HepG2 (cell line): ENCODE data around the gene CEBPG. TPM values are rescaled to one million over a fixed set of nuclear protein-coding genes. Genes with fewer than 3 reads are reported as not detected.
A peak's percentile ranks its signal among the peaks of the same experiment; 100 is the strongest.

ENCODE experiments used
- ASH2L ChIP-seq: fragments of 300-600, 200-600 bp; sonication (generic); IDR thresholded peaks from 2 replicates; pipeline ENCODE4 v1.7.0; 2017; ENCODE audit warnings: low read depth, mild to moderate bottlenecking, moderate library complexity, mixed read lengths, low read length; ENCODE audit not compliant: insufficient read length
- CCAR2 ChIP-seq: fragments of 200-400 bp; formaldehyde crosslinking; optimal IDR thresholded peaks from 2 replicates; pipeline ENCODE3; 2018; ENCODE audit warnings: low read depth, mild to moderate bottlenecking, low read length, moderate library complexity
- EEA1 ChIP-seq: sonication (generic); formaldehyde crosslinking; IDR thresholded peaks from 2 replicates; pipeline ENCODE4 v1.5.1; 2020; ENCODE audit warnings: mild to moderate bottlenecking, missing genetic modification reagents, borderline replicate concordance
- HNRNPL ChIP-seq: fragments of 200-400 bp; formaldehyde crosslinking; IDR thresholded peaks from 2 replicates; pipeline ENCODE4 v1.6.1; 2017; ENCODE audit warnings: mild to moderate bottlenecking, low read depth, low read length
- HNRNPLL ChIP-seq: fragments of 200-400 bp; formaldehyde crosslinking; IDR thresholded peaks from 2 replicates; pipeline ENCODE4 v1.6.1; 2017; ENCODE audit warnings: mild to moderate bottlenecking, low read depth, low read length; ENCODE audit not compliant: poor library complexity, severe bottlenecking
- ISL2 ChIP-seq: sonication (generic); formaldehyde crosslinking; IDR thresholded peaks from 2 replicates; pipeline ENCODE4 v1.5.0; 2020; ENCODE audit warnings: missing genetic modification reagents
- JUNB ChIP-seq: sonication (generic); formaldehyde crosslinking; IDR thresholded peaks from 2 replicates; pipeline ENCODE4 v1.8.0; 2022; ENCODE audit warnings: missing genetic modification reagents, mild to moderate bottlenecking, borderline replicate concordance
- KDM2A ChIP-seq: sonication (generic); formaldehyde crosslinking; IDR thresholded peaks from 2 replicates; pipeline ENCODE4 v1.4.0; 2020; ENCODE audit warnings: low read depth, missing genetic modification reagents, borderline replicate concordance
- SCMH1 ChIP-seq: sonication (generic); formaldehyde crosslinking; IDR thresholded peaks from 2 replicates; pipeline ENCODE4 v1.9.0; 2021; ENCODE audit warnings: missing genetic modification reagents, mild to moderate bottlenecking, borderline replicate concordance
- SIN3B ChIP-seq: fragments of 150-350 bp; IDR thresholded peaks from 2 replicates; pipeline ENCODE4 v1.6.1; 2014; ENCODE audit warnings: low read length
- SMYD3 ChIP-seq: sonication (generic); formaldehyde crosslinking; IDR thresholded peaks from 2 replicates; pipeline ENCODE4 v1.8.1; 2023; ENCODE audit warnings: mild to moderate bottlenecking, missing genetic modification reagents
- SRY ChIP-seq: sonication (generic); formaldehyde crosslinking; IDR thresholded peaks from 2 replicates; pipeline ENCODE4 v1.8.0; 2022; ENCODE audit warnings: mild to moderate bottlenecking, missing genetic modification reagents
- SYNCRIP ChIP-seq: fragments of 200-400 bp; formaldehyde crosslinking; IDR thresholded peaks from 2 replicates; pipeline ENCODE4 v1.6.1; 2018; ENCODE audit warnings: mild to moderate bottlenecking, low read depth, low read length; ENCODE audit not compliant: insufficient read depth
- TCF7 ChIP-seq: sonication (generic); IDR thresholded peaks from 2 replicates; pipeline ENCODE4 v1.6.1; 2016; ENCODE audit warnings: antibody characterized with exemption, low read depth
- ZNF331 ChIP-seq: sonication (generic); formaldehyde crosslinking; IDR thresholded peaks from 2 replicates; pipeline ENCODE4 v1.4.0; 2020; ENCODE audit warnings: missing genetic modification reagents
- ZNF432 ChIP-seq: sonication (generic); formaldehyde crosslinking; IDR thresholded peaks from 2 replicates; pipeline ENCODE4 v1.5.0; 2020; ENCODE audit warnings: missing genetic modification reagents, mild to moderate bottlenecking, borderline replicate concordance
- ZNF557 ChIP-seq: sonication (generic); formaldehyde crosslinking; IDR thresholded peaks from 2 replicates; pipeline ENCODE4 v1.4.0; 2020; ENCODE audit warnings: missing genetic modification reagents
- ZNF816 ChIP-seq: sonication (generic); formaldehyde crosslinking; IDR thresholded peaks from 2 replicates; pipeline ENCODE4 v1.8.0; 2022; ENCODE audit warnings: missing genetic modification reagents, mild to moderate bottlenecking, borderline replicate concordance
- ZSCAN21 ChIP-seq: sonication (generic); formaldehyde crosslinking; IDR thresholded peaks from 2 replicates; pipeline ENCODE4 v1.8.0; 2022; ENCODE audit warnings: mild to moderate bottlenecking, missing genetic modification reagents, moderate library complexity, borderline replicate concordance
- polyA plus RNA-seq, 8 experiments: library from polyadenylated mRNA; depleted of rRNA in 3 of 8; stranded (reverse) in 7 of 8; unstranded in 1 of 8; fragments of >200 nt; fragmentation: Illumina TruSeq in 4 of 8; extraction: Trizol in 4 of 8; gene quantifications; 2 replicates each; pipeline versions ENCODE4 v1.2.1 to v1.2.3, GENCODE V29; 2011 to 2016; ENCODE audit warnings: low read depth in 4 of 8, missing spikeins in 1 of 8, mixed read lengths in 1 of 8; ENCODE audit not compliant: insufficient read depth in 1 of 8
- total RNA-seq, 5 experiments: library from RNA; depleted of rRNA; stranded (reverse); fragments of >200 nt; fragmentation: Illumina TruSeq; extraction: Trizol; gene quantifications; 2 replicates each; pipeline ENCODE4 v1.2.3, GENCODE V29; 2016; ENCODE audit warnings: low read depth in 1 of 5
- TF ChIP-seq, protein P1 (sequence below): sonication (generic); formaldehyde crosslinking; IDR thresholded peaks from 2 replicates; pipeline ENCODE4 v1.4.0; 2020; ENCODE audit warnings: missing genetic modification reagents; ENCODE audit errors: not compliant biosample characterization
- TF ChIP-seq, protein P2 (sequence below): sonication (generic); formaldehyde crosslinking; IDR thresholded peaks from 2 replicates; pipeline ENCODE4 v1.5.0; 2020; ENCODE audit warnings: mild to moderate bottlenecking, missing genetic modification reagents
- TF ChIP-seq, protein P3 (sequence below): sonication (generic); formaldehyde crosslinking; IDR thresholded peaks from 2 replicates; pipeline ENCODE4 v1.5.0; 2020; ENCODE audit warnings: missing genetic modification reagents

CEBPG gene
- total and polyA plus RNA-seq, 2 of the 13 experiments (the other 11 are each of a cell fraction or from before 2014, with no cell fraction given) = 25.7 to 34.3 TPM

DNA sequence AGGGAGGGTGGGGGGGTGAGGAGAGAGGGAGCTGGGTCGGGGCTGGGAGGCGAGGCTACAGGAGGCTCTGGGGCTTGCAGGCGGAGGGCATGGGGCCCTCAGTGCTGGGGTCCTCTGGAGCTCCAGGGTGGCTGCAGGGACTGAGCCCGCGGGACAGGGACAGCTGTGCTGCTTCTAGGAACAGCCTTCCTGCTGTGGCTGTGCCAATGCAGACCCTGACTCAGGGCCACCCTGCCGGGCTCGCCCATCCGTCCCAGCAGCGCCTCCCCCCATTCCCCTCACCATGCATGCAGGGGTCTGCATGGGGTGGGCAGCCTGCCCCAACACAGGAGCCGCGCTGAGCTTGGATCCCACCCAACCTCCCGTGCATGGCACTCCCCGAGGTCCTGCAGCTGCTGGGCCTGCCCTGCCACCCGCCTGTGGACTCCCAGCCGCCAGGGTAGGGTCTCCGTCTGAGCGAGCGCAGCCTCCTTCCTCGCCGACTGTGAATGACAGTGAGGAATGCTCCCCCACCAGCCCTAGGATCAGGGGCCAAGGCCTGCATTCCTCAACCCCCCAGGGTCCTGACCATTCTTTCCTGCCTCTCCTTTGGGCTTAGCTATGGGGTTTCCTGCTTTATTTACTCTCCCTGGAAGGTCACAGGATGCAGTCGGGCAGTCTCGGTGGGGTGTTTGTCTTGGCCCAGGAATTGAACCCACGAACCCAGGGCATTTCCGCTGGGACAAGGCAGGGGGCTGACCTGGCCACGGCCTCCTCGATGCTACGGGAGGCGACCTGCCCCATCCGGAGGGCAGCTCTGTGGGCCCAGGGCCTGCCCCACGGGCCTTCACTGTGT is 23.4 kb downstream of the CEBPG start (continued):
- TF ChIP-seq ZNF331 (CRISPR knock-in tag) = peak; percentile 93
- no peak; the same call in 1 of the 2 replicates for TF ChIP-seq ZNF557 (CRISPR knock-in tag)
- TF ChIP-seq JUNB = peak; percentile 23; the same call in 1 of the 2 replicates
- TF ChIP-seq ZNF816 (CRISPR knock-in tag) = no peak
- no peak for TF ChIP-seq CCAR2
- no peak for TF ChIP-seq SCMH1 (CRISPR knock-in tag)
- no peak for TF ChIP-seq ASH2L
- TF ChIP-seq ZSCAN21 (CRISPR knock-in tag) = no peak; the same call in 1 of the 2 replicates
- TF ChIP-seq, protein P1, sequence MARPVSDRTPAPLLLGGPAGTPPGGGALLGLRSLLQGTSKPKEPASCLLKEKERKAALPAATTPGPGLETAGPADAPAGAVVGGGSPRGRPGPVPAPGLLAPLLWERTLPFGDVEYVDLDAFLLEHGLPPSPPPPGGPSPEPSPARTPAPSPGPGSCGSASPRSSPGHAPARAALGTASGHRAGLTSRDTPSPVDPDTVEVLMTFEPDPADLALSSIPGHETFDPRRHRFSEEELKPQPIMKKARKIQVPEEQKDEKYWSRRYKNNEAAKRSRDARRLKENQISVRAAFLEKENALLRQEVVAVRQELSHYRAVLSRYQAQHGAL (CRISPR knock-in tag) = no peak
- no peak for TF ChIP-seq SMYD3 (CRISPR knock-in tag)
- 0 out of 2 replicates have a peak, but pooled peaks have one; percentile 53 for TF ChIP-seq HNRNPL
- TF ChIP-seq, protein P2, sequence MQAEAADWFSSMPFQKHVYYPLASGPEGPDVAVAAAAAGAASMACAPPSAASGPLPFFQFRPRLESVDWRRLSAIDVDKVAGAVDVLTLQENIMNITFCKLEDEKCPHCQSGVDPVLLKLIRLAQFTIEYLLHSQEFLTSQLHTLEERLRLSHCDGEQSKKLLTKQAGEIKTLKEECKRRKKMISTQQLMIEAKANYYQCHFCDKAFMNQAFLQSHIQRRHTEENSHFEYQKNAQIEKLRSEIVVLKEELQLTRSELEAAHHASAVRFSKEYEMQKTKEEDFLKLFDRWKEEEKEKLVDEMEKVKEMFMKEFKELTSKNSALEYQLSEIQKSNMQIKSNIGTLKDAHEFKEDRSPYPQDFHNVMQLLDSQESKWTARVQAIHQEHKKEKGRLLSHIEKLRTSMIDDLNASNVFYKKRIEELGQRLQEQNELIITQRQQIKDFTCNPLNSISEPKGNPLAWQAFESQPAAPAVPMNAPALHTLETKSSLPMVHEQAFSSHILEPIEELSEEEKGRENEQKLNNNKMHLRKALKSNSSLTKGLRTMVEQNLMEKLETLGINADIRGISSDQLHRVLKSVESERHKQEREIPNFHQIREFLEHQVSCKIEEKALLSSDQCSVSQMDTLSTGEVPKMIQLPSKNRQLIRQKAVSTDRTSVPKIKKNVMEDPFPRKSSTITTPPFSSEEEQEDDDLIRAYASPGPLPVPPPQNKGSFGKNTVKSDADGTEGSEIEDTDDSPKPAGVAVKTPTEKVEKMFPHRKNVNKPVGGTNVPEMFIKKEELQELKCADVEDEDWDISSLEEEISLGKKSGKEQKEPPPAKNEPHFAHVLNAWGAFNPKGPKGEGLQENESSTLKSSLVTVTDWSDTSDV (CRISPR knock-in tag) = no peak; the same call in 1 of the 2 replicates
- no peak for TF ChIP-seq EEA1 (CRISPR knock-in tag)
- peak; percentile 61; the same call in 1 of the 2 replicates for TF ChIP-seq KDM2A
- TF ChIP-seq TCF7 = peak; percentile 43; the same call in 1 of the 2 replicates
- no peak for TF ChIP-seq SIN3B
- peak; percentile 61; the same call in 1 of the 2 replicates for TF ChIP-seq SRY (CRISPR knock-in tag)
- no peak for TF ChIP-seq HNRNPLL
- no peak for TF ChIP-seq ZNF432 (CRISPR knock-in tag)
- TF ChIP-seq, protein P3, sequence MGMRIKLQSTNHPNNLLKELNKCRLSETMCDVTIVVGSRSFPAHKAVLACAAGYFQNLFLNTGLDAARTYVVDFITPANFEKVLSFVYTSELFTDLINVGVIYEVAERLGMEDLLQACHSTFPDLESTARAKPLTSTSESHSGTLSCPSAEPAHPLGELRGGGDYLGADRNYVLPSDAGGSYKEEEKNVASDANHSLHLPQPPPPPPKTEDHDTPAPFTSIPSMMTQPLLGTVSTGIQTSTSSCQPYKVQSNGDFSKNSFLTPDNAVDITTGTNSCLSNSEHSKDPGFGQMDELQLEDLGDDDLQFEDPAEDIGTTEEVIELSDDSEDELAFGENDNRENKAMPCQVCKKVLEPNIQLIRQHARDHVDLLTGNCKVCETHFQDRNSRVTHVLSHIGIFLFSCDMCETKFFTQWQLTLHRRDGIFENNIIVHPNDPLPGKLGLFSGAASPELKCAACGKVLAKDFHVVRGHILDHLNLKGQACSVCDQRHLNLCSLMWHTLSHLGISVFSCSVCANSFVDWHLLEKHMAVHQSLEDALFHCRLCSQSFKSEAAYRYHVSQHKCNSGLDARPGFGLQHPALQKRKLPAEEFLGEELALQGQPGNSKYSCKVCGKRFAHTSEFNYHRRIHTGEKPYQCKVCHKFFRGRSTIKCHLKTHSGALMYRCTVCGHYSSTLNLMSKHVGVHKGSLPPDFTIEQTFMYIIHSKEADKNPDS = peak; percentile 53; the same call in 1 of the 2 replicates
- peak; percentile 77 for TF ChIP-seq ISL2
- TF ChIP-seq SYNCRIP = no peak
